OCI-LY7 (cell line): Measurements from ENCODE around the gene OSM. TPM values are rescaled to one million over a fixed set of nuclear protein-coding genes. Genes with fewer than 3 reads are reported as not detected.

Source experiments
- BruUV-seq: library from RNA; stranded (reverse); fragments of 400-500 nt; replicated peaks from 2 replicates; lab custom pipeline; 2021; lab: Mats Ljungman, UMichigan
- CTCF ChIA-PET: fragments of 300-600 bp; sonication (Branson Sonifier 250); formaldehyde crosslinking; loops from one replicate; lab custom pipeline; 2022; ENCODE audit warnings: antibody characterized with exemption; ENCODE audit not compliant: unreplicated experiment; lab: Charles Lee
- POLR2A ChIA-PET: fragments of 300-600 bp; sonication (Branson Sonifier 250); formaldehyde crosslinking; loops from one replicate; lab custom pipeline; 2022; ENCODE audit warnings: antibody characterized with exemption; lab: Charles Lee
- DNase-seq: peaks from one replicate; pipeline ENCODE4 v3.0.0-alpha.2; 2015; ENCODE audit warnings: low spot score
- H2AFZ ChIP-seq: fragments of 200-600 bp; sonication (generic), shearing (Covaris generic); 2 replicates; pipeline ENCODE4 v1.6.1; 2014; ENCODE audit warnings: mild to moderate bottlenecking, antibody characterized with exemption, low read length, moderate library complexity
- H3K27ac ChIP-seq: fragments of 200-600 bp; sonication (generic); 2 replicates; pipeline ENCODE4 v1.5.1; 2014; ENCODE audit warnings: mixed run types, low read depth, mild to moderate bottlenecking, moderate library complexity, low read length, inconsistent platforms; ENCODE audit not compliant: poor library complexity, severe bottlenecking
- H3K36me3 ChIP-seq: fragments of 200-600 bp; sonication (generic); 2 replicates; pipeline ENCODE4 v1.6.1; 2014; ENCODE audit warnings: mild to moderate bottlenecking, antibody characterized with exemption, low read length, moderate library complexity, mixed read lengths; ENCODE audit not compliant: insufficient read depth
- H3K4me1 ChIP-seq: fragments of 200-600 bp; sonication (generic); 2 replicates; pipeline ENCODE4 v1.5.1; 2014; ENCODE audit warnings: mild to moderate bottlenecking, low read length; ENCODE audit not compliant: insufficient read depth, poor library complexity, severe bottlenecking
- H3K4me2 ChIP-seq: fragments of 200-600 bp; sonication (generic); 2 replicates; pipeline ENCODE4 v1.6.1; 2014; ENCODE audit warnings: mild to moderate bottlenecking, low read length
- H3K4me3 ChIP-seq: fragments of 200-600 bp; sonication (generic); 2 replicates; pipeline ENCODE4 v1.5.1; 2014; ENCODE audit warnings: mild to moderate bottlenecking, low read depth, low read length; ENCODE audit not compliant: poor library complexity, severe bottlenecking
- H3K79me2 ChIP-seq: fragments of 200-600 bp; sonication (generic); 2 replicates; pipeline ENCODE4 v1.6.1; 2016; ENCODE audit warnings: low read depth, mild to moderate bottlenecking, low read length, moderate library complexity, mixed read lengths; ENCODE audit not compliant: insufficient read depth
- H3K9me2 ChIP-seq: fragments of 200-600 bp; sonication (generic); 2 replicates; pipeline ENCODE4 v1.6.1; 2016; ENCODE audit warnings: mild to moderate bottlenecking, low read length, mixed read lengths; ENCODE audit not compliant: insufficient read depth
- H3K9me3 ChIP-seq: fragments of 200-600 bp; sonication (generic); 2 replicates; pipeline ENCODE4 v1.6.1; 2014; ENCODE audit warnings: mild to moderate bottlenecking, mixed run types, low read length, mixed read lengths
- H4K20me1 ChIP-seq: fragments of 200-600 bp; sonication (generic); 2 replicates; pipeline ENCODE4 v1.6.1; 2014; ENCODE audit warnings: mild to moderate bottlenecking, antibody characterized with exemption, low read length, moderate library complexity, mixed read lengths; ENCODE audit not compliant: insufficient read depth
- CTCF ChIP-seq: fragments of 200-600 bp; sonication (generic); conservative IDR thresholded peaks from 2 replicates; pipeline ENCODE4 v1.5.1; 2014; ENCODE audit warnings: mild to moderate bottlenecking, antibody characterized with exemption, low read length, moderate library complexity, mixed read lengths
- EZH2phosphoT487 ChIP-seq: fragments of 200-600 bp; sonication (generic); IDR thresholded peaks from 2 replicates; pipeline ENCODE4 v1.6.1; 2018; ENCODE audit warnings: low read depth, borderline replicate concordance, mild to moderate bottlenecking, mixed run types, antibody characterized with exemption, low read length, moderate library complexity, mixed read lengths
- intact Hi-C: fragments of 100-400 bp; cut with micrococcal nuclease; formaldehyde crosslinking; loops from one replicate; pipeline ENCODE4 v1.10.0; 2022; ENCODE audit not compliant: unreplicated experiment
- total RNA-seq, 2 experiments: library from RNA; depleted of rRNA in 1 of 2; stranded (reverse); fragments of >200 nt in 1 of 2; shearing (Covaris generic) in 1 of 2; gene quantifications; 2 replicates each; pipeline ENCODE4 v1.2.3, GENCODE V29; 2014 to 2022

Gene OSM
- total RNA-seq, 2 experiments from 2014 or later = 0.91 TPM; not detected in 1

- ChIA-PET CTCF (interaction anchor here (0.6 kb wide), 1 partner anchor 13 kb away, joined by 3 read pairs; no protein-coding TSS in a partner anchor), POLR2A (interaction anchor here (0.6 to 1.0 kb wide), 4 partner anchors 16 to 147 kb away, joined by 3 to 4 read pairs (median 3); no protein-coding TSS in a partner anchor)
- Histone ChIP-seq H3K79me2 (no peaks in the 10 kb centered on the region), H3K4me2 (peak overlapping the region; percentile 28; the same call in 1 of the 2 replicates), H2AFZ (no peak overlapping the region), H3K9me2 (no peaks in the 10 kb centered on the region), H3K27ac (no peak overlapping the region), H4K20me1 (no peaks in the 10 kb centered on the region), H3K36me3 (no peaks in the 10 kb centered on the region), H3K9me3 (no peaks in the 10 kb centered on the region), H3K4me1 (peaks cover 20% of the 10 kb centered on the region), H3K4me3 (no peak overlapping the region)
- TF ChIP-seq EZH2phosphoT487 = no peak
- no peak for TF ChIP-seq CTCF
- no TSS peak for BruUV-seq
- no peak for DNase-seq
- intact Hi-C loops = no loop called here
Measured at GRCh38 chr22:30220338-30221012, 46.2 kb downstream of the OSM start.

- Histone ChIP-seq H3K36me3 (no peaks in the 10 kb centered on the region), H2AFZ (no peak overlapping the region), H4K20me1 (no peaks in the 10 kb centered on the region), H3K4me2 (no peak overlapping the region), H3K4me3 (no peak overlapping the region), H3K27ac (no peak overlapping the region), H3K79me2 (no peaks in the 10 kb centered on the region), H3K4me1 (peaks cover 20% of the 10 kb centered on the region), H3K9me3 (no peaks in the 10 kb centered on the region), H3K9me2 (no peaks in the 10 kb centered on the region)
- TF ChIP-seq EZH2phosphoT487 = no peak
- TF ChIP-seq CTCF = no peak
- no peak for DNase-seq
- intact Hi-C loops = no loop called here
- CTCF ChIA-PET = interaction anchor here (0.5 to 0.6 kb wide), 2 partner anchors 13 to 1071 kb away, joined by 3 read pairs; no protein-coding TSS in a partner anchor
- no TSS peak for BruUV-seq
- POLR2A ChIA-PET = interaction anchor here (0.6 kb wide), 3 partner anchors 28 to 147 kb away, joined by 3 to 4 read pairs (median 3); no protein-coding TSS in a partner anchor
Measured at GRCh38 chr22:30219668-30220278, 46.9 kb downstream of the OSM start.
